Testis (tissue), 3 donors: ENCODE data around the gene MEIS3. TPM values are rescaled to one million over a fixed set of nuclear protein-coding genes. Genes with fewer than 3 reads are reported as not detected.
"Not testable (repeated sequence)": the region's sequence is repeated elsewhere in the genome, so short reads cannot be mapped to it uniquely, and the experiment has no call there.

Experiments
- DNase-seq: peaks from one replicate; pipeline ENCODE4 v3.0.0-alpha.2; 2019
- H3K27ac ChIP-seq, 2 donors: fragments of 200-600 bp; sonication (generic); one replicate each; pipeline ENCODE4 v1.5.1; 2019
- H3K27me3 ChIP-seq: fragments of 200-600 bp; sonication (generic); one replicate; pipeline ENCODE4 v1.5.1; 2019
- H3K36me3 ChIP-seq: fragments of 200-600 bp; sonication (generic); one replicate; pipeline ENCODE4 v1.5.1; 2017; ENCODE audit warnings: low read depth; ENCODE audit errors: missing control alignments
- H3K4me1 ChIP-seq: fragments of 200-600 bp; sonication (generic); one replicate; pipeline ENCODE4 v1.5.1; 2019
- H3K4me3 ChIP-seq, 2 donors: fragments of 200-600 bp; sonication (generic); one replicate each; pipeline ENCODE4 v1.5.1; 2017 to 2019
- H3K9me3 ChIP-seq: fragments of 200-600 bp; sonication (generic); one replicate; pipeline ENCODE4 v1.5.1; 2017
- POLR2A ChIP-seq: fragments of 450-650 bp; IDR thresholded peaks from one replicate; pipeline ENCODE4 v1.6.1; 2017; ENCODE audit warnings: antibody characterized with exemption, mild to moderate bottlenecking, moderate library complexity
- WGBS, 2 donors: methylation state at CpG; one replicate each; pipeline ENCODE4 v1.1.5; 2018; 5-methylcytosine and 5-hydroxymethylcytosine counted together
- intact Hi-C: fragments of 100-400 bp; cut with DNase I; formaldehyde crosslinking; loops from one replicate; pipeline ENCODE4 v1.15.1; 2023; ENCODE audit warnings: low total_unique reads
- polyA plus RNA-seq: library from polyadenylated mRNA; stranded (reverse); fragments of 350-450 nt; fragmentation: Illumina TruSeq; extraction: RNeasy Lipid Tissue Mini Kit (QIAGEN cat#74804); gene quantifications from one replicate; pipeline ENCODE4 v1.2.3, GENCODE V29; 2014; ENCODE audit warnings: low read depth, low replicate concordance; ENCODE audit not compliant: insufficient read depth
- total RNA-seq, 2 donors: library from RNA; depleted of rRNA; stranded (reverse); fragments of >200 nt; gene quantifications; one replicate each; pipeline ENCODE4 v1.2.3, GENCODE V29; 2016
- TF ChIP-seq, protein P1 (sequence below), 3 experiments: fragments of 450-650 bp in 2 of 3; fragments of 200-600 bp in 1 of 3; sonication (generic) in 1 of 3; IDR thresholded peaks; one replicate each; pipeline ENCODE4 v1.5.1; 2016 to 2019; ENCODE audit warnings: antibody characterized with exemption in 3 of 3, mild to moderate bottlenecking in 2 of 3, moderate library complexity in 1 of 3

MEIS3 gene
- total and polyA plus RNA-seq, 3 donors from 2014 or later: 12.5 to 21.3 (median 17.4) TPM

DNA sequence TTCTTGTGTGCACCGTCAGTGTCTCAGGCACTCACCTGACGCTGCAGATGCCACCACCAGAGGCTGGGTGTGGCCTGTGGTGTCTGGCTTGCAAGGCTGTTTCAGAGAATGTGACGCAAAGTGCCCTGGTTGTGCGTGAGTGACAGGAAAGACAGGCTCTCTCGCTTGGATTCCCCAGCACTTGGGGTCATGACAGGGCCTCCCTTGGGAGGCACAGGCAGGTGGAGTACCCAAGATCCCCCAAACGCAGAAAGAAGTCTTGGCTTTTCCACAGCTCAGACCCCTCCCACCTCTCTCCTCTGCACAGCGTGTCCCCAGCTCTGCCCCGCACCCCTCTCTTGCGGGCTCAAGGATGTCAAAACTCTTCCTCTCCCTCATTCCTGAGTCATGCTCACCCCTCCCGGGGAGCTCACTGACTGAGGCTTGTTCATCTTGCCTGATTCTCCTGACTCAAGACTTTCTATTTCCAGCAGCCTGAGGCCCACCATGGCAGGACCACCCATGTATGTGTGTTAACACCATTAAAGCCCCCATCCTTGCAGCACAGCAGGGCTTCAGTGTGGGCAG is 49.2 kb downstream of the MEIS3 start:
- Histone ChIP-seq H3K27me3 (no peaks in the 10 kb centered on the region), H3K4me3 (no peak overlapping the region), H3K27ac (no peak overlapping the region), H3K9me3 (no peaks in the 10 kb centered on the region), H3K4me1 (no peaks in the 10 kb centered on the region), H3K36me3 (no peaks in the 10 kb centered on the region)
- no peak for TF ChIP-seq POLR2A
- TF ChIP-seq, protein P1, sequence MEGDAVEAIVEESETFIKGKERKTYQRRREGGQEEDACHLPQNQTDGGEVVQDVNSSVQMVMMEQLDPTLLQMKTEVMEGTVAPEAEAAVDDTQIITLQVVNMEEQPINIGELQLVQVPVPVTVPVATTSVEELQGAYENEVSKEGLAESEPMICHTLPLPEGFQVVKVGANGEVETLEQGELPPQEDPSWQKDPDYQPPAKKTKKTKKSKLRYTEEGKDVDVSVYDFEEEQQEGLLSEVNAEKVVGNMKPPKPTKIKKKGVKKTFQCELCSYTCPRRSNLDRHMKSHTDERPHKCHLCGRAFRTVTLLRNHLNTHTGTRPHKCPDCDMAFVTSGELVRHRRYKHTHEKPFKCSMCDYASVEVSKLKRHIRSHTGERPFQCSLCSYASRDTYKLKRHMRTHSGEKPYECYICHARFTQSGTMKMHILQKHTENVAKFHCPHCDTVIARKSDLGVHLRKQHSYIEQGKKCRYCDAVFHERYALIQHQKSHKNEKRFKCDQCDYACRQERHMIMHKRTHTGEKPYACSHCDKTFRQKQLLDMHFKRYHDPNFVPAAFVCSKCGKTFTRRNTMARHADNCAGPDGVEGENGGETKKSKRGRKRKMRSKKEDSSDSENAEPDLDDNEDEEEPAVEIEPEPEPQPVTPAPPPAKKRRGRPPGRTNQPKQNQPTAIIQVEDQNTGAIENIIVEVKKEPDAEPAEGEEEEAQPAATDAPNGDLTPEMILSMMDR (IDR thresholded peaks at IDR 0.05): no peak
- WGBS, 2 donors: 63 to 65% methylated on average over 6 to 10 of the region's 10 CpGs
- no peak for DNase-seq
- intact Hi-C loops: no loop called here

DNA sequence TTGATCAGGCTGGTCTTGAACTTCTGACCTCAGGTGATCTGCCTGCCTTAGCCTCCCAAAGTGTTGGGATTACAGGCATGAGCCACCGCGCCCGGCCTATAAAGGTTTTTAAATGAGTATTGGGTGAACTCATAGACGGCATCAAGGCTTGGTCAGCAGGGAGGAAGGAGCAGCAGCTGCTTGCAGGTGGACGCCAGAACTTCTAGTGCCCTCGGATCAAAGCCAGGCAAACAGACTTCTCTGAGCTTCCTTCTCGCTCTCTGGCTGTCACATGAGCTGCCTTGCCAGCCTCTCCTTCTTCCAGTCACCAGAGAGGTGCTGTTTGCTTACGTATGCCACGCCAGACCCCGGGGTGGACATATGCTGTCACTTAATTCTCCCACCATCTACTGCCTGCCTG is 53.9 kb downstream of the MEIS3 start:
- intact Hi-C loops, H3K4me3 ChIP-seq, H3K27ac ChIP-seq, H3K9me3 ChIP-seq, H3K36me3 ChIP-seq, DNase-seq, H3K4me1 ChIP-seq, H3K27me3 ChIP-seq: not testable (repeated sequence)
- WGBS, 2 donors: 49 to 77% methylated on average over 7 to 10 of the region's 10 CpGs

DNA sequence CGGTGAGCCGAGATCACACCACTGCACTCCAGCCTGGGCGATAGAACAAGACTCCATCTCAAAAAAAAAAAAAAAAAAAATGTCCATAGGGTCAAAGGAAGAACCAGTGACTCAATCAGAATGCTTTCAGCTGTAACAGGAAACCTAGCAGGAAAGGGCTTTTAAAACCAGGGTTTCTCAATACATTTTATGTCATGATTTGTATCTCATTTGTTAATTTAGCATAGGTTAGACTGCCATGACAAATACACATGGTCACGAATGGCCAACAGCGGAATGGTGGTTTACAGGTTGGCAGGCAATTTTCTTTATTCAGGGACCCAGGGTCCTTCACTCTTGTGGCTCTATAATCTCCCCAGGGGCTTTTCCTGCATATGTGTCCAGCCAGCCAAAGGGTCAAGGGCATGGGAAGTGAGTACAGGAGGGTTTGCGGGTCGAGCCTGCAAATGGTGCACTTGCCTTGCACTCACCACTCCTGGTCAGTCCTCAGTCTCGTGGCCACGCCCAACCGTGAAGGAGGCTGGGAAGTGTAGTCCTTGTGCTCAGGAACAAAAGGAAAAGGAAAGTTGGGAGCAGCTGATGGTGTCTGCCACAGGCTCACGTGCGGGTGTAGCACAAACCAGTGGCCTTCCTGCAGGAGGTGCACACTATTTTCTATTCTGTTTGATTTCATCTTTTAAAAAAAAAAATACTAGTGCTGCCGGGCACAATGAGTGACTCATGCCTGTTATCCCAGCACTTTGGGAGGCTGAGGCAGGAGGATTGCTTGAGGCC is 55.4 kb downstream of the MEIS3 start:
- H3K27ac ChIP-seq: no peak overlapping the region
- H3K27me3 ChIP-seq: no peaks in the 10 kb centered on the region
- H3K4me3 ChIP-seq: no peak overlapping the region
- no peak for DNase-seq
- no peaks in the 10 kb centered on the region for H3K9me3 ChIP-seq
- H3K4me1 ChIP-seq: no peaks in the 10 kb centered on the region
- 87% methylated on average over 13 of the region's 13 CpGs for WGBS, 2 donors
- intact Hi-C loops: no loop called here
- H3K36me3 ChIP-seq: no peaks in the 10 kb centered on the region
- TF ChIP-seq, protein P1 (IDR thresholded peaks at IDR 0.05): no peak
- TF ChIP-seq POLR2A: no peak

DNA sequence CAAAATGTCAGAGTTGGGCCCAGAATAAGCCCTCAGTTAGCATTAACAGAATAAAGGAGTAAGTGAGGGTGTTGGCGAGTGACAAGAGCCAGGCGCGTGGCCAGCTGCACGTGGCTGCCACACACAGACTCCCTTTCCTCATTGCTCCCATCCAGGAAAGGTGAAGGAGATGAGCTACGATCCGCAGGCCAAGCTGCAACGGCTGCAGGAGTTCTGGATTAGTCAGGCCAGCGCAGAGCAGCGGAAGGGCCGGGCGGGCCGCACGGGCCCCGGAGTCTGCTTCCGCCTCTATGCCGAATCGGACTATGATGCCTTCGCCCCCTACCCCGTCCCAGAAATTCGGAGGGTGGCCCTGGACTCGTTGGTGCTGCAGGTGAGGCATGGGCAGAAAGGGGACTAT is 57.0 kb downstream of the MEIS3 start:
- intact Hi-C loops: no loop called here
- Histone ChIP-seq H3K9me3 (no peaks in the 10 kb centered on the region), H3K27ac (no peak overlapping the region), H3K36me3 (no peaks in the 10 kb centered on the region), H3K4me1 (no peaks in the 10 kb centered on the region), H3K27me3 (no peaks in the 10 kb centered on the region), H3K4me3 (no peak overlapping the region)
- no peak for DNase-seq
- WGBS, 2 donors: 90 to 92% methylated on average over 19 to 21 of the region's 21 CpGs
- TF ChIP-seq, protein P1 (IDR thresholded peaks at IDR 0.05): no peak
- TF ChIP-seq POLR2A: no peak

DNA sequence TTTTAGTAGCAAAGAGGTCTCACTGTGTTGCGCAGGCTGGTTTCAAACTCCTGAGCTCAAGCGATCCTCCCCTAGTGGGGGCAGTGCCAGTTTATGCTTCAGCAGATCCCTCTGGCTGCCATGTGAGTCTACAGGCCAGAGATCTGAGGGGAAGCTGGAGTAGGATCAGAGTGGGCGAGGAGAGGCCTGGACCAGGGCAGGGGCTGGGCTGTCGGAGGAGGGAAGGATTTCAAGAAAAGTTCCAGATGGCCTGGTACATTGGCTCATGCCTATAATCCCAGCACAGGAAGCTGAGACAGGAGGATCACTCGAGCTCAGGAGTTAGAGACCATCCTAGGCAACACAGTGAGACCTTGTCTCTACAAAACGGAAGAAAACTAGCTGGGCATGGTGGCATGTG is 60.4 kb downstream of the MEIS3 start:
- H3K9me3 ChIP-seq: no peaks in the 10 kb centered on the region
- no peaks in the 10 kb centered on the region for H3K4me1 ChIP-seq
- TF ChIP-seq, protein P1 (IDR thresholded peaks at IDR 0.05): no peak
- no peak for TF ChIP-seq POLR2A
- no peaks in the 10 kb centered on the region for H3K36me3 ChIP-seq
- intact Hi-C loops: no loop called here
- no peak for DNase-seq
- no peak overlapping the region for H3K27ac ChIP-seq
- H3K4me3 ChIP-seq: no peak overlapping the region
- 89 to 90% methylated on average over 6 of the region's 6 CpGs for WGBS, 2 donors
- no peaks in the 10 kb centered on the region for H3K27me3 ChIP-seq
